PC-9 (cell line): ENCODE results near the gene SREK1.

Source experiments
- CTCF ChIP-seq: fragments of 200-600 bp; sonication (generic); conservative IDR thresholded peaks from 2 replicates; pipeline ENCODE4 v1.6.1; 2017; ENCODE audit warnings: mixed run types, antibody characterized with exemption, mild to moderate bottlenecking, moderate library complexity
- EZH2 ChIP-seq: fragments of 200-600 bp; sonication (generic); IDR thresholded peaks from 2 replicates; pipeline ENCODE4 v1.8.0; 2017; ENCODE audit warnings: antibody characterized with exemption, low read depth

- TF ChIP-seq CTCF, result no peak
- TF ChIP-seq EZH2, result no peak
Measured at GRCh38 chr5:66151491-66151890, 7.4 kb downstream of the SREK1 start.
